GM18909 (cell line): ENCODE measurements around the gene SETD1B.
"Not testable (repeated sequence)": the region's sequence is repeated elsewhere in the genome, so short reads cannot be mapped to it uniquely, and the experiment has no call there.

Source experiments
- ATAC-seq: cut with Tn5 transposase; IDR thresholded peaks from one replicate; pipeline ENCODE4 v1.9.1; 2021; ENCODE audit warnings: mild to moderate bottlenecking; ENCODE audit not compliant: unreplicated experiment, poor library complexity

SETD1B gene

GRCh38 chr12:121803861-121804416 lies at the start of gene SETD1B:
Gene SETD1B (plus strand): TSS chr12:121804009. CDS start chr12:121804738, 729 bp downstream.
- no peak for ATAC-seq

GRCh38 chr12:121754836-121755235 lies 49.0 kb upstream of the SETD1B start:
- no peak for ATAC-seq

GRCh38 chr12:121755591-121755990 lies 48.2 kb upstream of the SETD1B start:
- ATAC-seq: no peak

GRCh38 chr12:121758536-121758935 lies 45.3 kb upstream of the SETD1B start:
- not testable (repeated sequence) for ATAC-seq

- no peak for ATAC-seq
These were observed 41.5 kb upstream of the SETD1B start for GRCh38 chr12:121762269-121762668.

- no peak for ATAC-seq
These were observed 39.0 kb upstream of the SETD1B start for GRCh38 chr12:121764808-121765207.

GRCh38 chr12:121765573-121765972 lies 38.2 kb upstream of the SETD1B start:
- no peak for ATAC-seq

GRCh38 chr12:121766290-121767039 lies 37.3 kb upstream of the SETD1B start:
- ATAC-seq: no peak

- no peak for ATAC-seq
These were observed 36.2 kb upstream of the SETD1B start for GRCh38 chr12:121767525-121768016.

- ATAC-seq: no peak
These were observed 34.4 kb upstream of the SETD1B start for GRCh38 chr12:121769297-121769830.

- ATAC-seq: no peak
These were observed 33.9 kb upstream of the SETD1B start for GRCh38 chr12:121769831-121770301.

GRCh38 chr12:121770388-121770787 lies 33.4 kb upstream of the SETD1B start:
- ATAC-seq: no peak

GRCh38 chr12:121770813-121771625 lies 32.8 kb upstream of the SETD1B start:
- ATAC-seq: no peak

GRCh38 chr12:121773011-121773777 lies 30.6 kb upstream of the SETD1B start:
- ATAC-seq: peak; percentile 80

GRCh38 chr12:121774968-121775474 lies 28.8 kb upstream of the SETD1B start:
- ATAC-seq: no peak

GRCh38 chr12:121775501-121775900 lies 28.3 kb upstream of the SETD1B start:
- no peak for ATAC-seq

GRCh38 chr12:121776190-121777098 lies 27.4 kb upstream of the SETD1B start:
- peak; percentile 54 for ATAC-seq

- no peak for ATAC-seq
These were observed 25.0 kb upstream of the SETD1B start for GRCh38 chr12:121778567-121779421.
